Middle frontal gyrus (tissue), 1 donor: Measurements from ENCODE around the gene SRXN1.
"Not testable (repeated sequence)": the region's sequence is repeated elsewhere in the genome, so short reads cannot be mapped to it uniquely, and the experiment has no call there.

Experiments used
- DNase-seq: peaks from one replicate; pipeline ENCODE4 v3.0.0-alpha.2; 2015; ENCODE audit warnings: low spot score; ENCODE audit errors: extremely low spot score

Gene SRXN1

GRCh38 chr20:653110-653589 lies at the start of gene SRXN1:
TSS of gene SRXN1 (minus strand) at chr20:653200. CDS start at chr20:653185, 15 bp downstream.
- DNase-seq, result peak; percentile 45

GRCh38 chr20:701401-702129 lies 48.6 kb upstream of the SRXN1 start:
- DNase-seq, result no peak

- DNase-seq, result peak; percentile 3
These were observed 46.9 kb upstream of the SRXN1 start for GRCh38 chr20:699811-700338.

GRCh38 chr20:699342-699741 lies 46.3 kb upstream of the SRXN1 start:
- no peak for DNase-seq

- no peak for DNase-seq
These were observed 45.3 kb upstream of the SRXN1 start for GRCh38 chr20:698276-698675.

- DNase-seq, result no peak
These were observed 44.8 kb upstream of the SRXN1 start for GRCh38 chr20:697826-698225.

- no peak for DNase-seq
These were observed 42.3 kb upstream of the SRXN1 start for GRCh38 chr20:695165-695866.

- no peak for DNase-seq
These were observed 41.5 kb upstream of the SRXN1 start for GRCh38 chr20:694496-694895.

GRCh38 chr20:693786-694185 lies 40.8 kb upstream of the SRXN1 start:
- not testable (repeated sequence) for DNase-seq

GRCh38 chr20:692044-692443 lies 39.0 kb upstream of the SRXN1 start:
- no peak for DNase-seq

GRCh38 chr20:689947-690346 lies 36.9 kb upstream of the SRXN1 start:
- DNase-seq, result no peak

- DNase-seq, result no peak
These were observed 36.3 kb upstream of the SRXN1 start for GRCh38 chr20:689348-689747.

GRCh38 chr20:688809-689212 lies 35.8 kb upstream of the SRXN1 start:
- no peak for DNase-seq

GRCh38 chr20:687468-688203 lies 34.6 kb upstream of the SRXN1 start:
- DNase-seq, result no peak

- DNase-seq, result no peak
These were observed 31.8 kb upstream of the SRXN1 start for GRCh38 chr20:684676-685319.

- no peak for DNase-seq
These were observed 29.1 kb upstream of the SRXN1 start for GRCh38 chr20:682123-682522.

- no peak for DNase-seq
These were observed 27.7 kb upstream of the SRXN1 start for GRCh38 chr20:680638-681187.

- DNase-seq, result no peak
These were observed 25.0 kb upstream of the SRXN1 start for GRCh38 chr20:677957-678356.

- DNase-seq, result no peak
These were observed 24.0 kb upstream of the SRXN1 start for GRCh38 chr20:676967-677366.

GRCh38 chr20:676315-676937 lies 23.4 kb upstream of the SRXN1 start:
- no peak for DNase-seq
